GM12872 (cell line): Measurements from ENCODE around the gene RAB1B.

Source experiments
- TF ChIP-seq, protein P1 (sequence below): IDR thresholded peaks from 3 replicates; pipeline ENCODE4 v1.5.1; 2011; ENCODE audit warnings: low read depth, mild to moderate bottlenecking, low read length, moderate library complexity; ENCODE audit not compliant: insufficient read depth

RAB1B gene

GRCh38 chr11:66310324-66310723 is 41.9 kb downstream of the RAB1B start:
- TF ChIP-seq, protein P1, sequence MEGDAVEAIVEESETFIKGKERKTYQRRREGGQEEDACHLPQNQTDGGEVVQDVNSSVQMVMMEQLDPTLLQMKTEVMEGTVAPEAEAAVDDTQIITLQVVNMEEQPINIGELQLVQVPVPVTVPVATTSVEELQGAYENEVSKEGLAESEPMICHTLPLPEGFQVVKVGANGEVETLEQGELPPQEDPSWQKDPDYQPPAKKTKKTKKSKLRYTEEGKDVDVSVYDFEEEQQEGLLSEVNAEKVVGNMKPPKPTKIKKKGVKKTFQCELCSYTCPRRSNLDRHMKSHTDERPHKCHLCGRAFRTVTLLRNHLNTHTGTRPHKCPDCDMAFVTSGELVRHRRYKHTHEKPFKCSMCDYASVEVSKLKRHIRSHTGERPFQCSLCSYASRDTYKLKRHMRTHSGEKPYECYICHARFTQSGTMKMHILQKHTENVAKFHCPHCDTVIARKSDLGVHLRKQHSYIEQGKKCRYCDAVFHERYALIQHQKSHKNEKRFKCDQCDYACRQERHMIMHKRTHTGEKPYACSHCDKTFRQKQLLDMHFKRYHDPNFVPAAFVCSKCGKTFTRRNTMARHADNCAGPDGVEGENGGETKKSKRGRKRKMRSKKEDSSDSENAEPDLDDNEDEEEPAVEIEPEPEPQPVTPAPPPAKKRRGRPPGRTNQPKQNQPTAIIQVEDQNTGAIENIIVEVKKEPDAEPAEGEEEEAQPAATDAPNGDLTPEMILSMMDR = no peak

- TF ChIP-seq, protein P1 = no peak; the same call in 1 of the 3 replicates
Measured at GRCh38 chr11:66311470-66311964, 43.1 kb downstream of the RAB1B start.

DNA sequence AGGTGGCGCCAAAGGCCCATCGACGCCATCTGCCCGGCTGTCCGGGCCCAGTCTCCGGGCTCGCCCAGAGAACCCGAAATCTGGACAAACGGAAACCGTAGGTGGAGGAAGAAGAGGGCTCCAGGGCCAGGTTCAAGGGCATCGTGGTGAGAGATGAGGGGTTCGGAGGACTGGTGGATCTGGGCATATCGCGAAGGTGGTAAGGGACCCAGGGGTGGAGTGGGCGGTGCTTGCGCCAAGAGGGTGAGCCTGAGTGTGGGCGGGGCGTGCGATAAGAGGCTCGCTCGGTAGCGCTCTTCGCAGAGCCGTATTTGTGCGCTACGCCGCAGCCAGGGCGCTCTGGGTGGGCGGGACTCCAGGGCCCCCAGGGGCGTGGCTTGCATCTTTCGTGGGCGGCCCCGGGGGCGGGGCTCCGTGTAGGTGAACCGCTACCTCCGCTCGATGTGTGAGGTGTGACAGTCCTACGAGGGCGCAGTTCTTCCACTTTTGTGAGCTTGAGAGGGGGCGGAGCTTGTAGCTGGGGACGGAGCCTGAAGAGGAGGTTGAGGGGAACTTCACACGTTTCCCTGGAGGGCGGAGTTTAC is 43.6 kb downstream of the RAB1B start:
- TF ChIP-seq, protein P1 = peak; percentile 93; the same call in 1 of the 3 replicates

GRCh38 chr11:66312549-66313320 is 44.3 kb downstream of the RAB1B start:
- TF ChIP-seq, protein P1 = no peak

- TF ChIP-seq, protein P1 = no peak
Measured at GRCh38 chr11:66313321-66314185, 45.1 kb downstream of the RAB1B start.

DNA sequence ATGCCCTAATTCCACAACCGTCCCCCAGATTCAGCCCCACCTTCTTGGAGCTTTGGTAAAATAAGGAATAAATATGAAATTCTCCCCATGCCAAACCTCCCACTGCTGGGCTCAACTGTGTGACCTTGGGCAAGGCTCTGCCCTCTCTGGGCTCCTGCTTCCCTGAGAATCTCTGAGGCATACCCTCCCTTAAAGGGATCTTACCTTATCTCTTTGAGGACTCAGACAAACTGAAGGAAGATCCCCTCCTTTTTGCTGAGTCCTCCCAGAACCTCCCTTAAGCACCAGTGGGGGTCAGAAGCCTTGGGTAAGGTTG is 45.7 kb downstream of the RAB1B start:
- TF ChIP-seq, protein P1 = no peak
